A673 (cell line): ENCODE data around the gene ATP5F1C. TPM values are rescaled to one million over a fixed set of nuclear protein-coding genes. Genes with fewer than 3 reads are reported as not detected.

Source experiments
- BruUV-seq: library from RNA; stranded (reverse); fragments of 400-500 nt; replicated peaks from 2 replicates; lab custom pipeline; 2021; lab: Mats Ljungman, UMichigan
- CTCF ChIA-PET: fragments of 300-600 bp; sonication (Branson Sonifier 250); formaldehyde crosslinking; loops from one replicate; lab custom pipeline; 2022; ENCODE audit warnings: antibody characterized with exemption; lab: Charles Lee
- POLR2A ChIA-PET: fragments of 300-600 bp; sonication (Branson Sonifier 250); formaldehyde crosslinking; loops from one replicate; lab custom pipeline; 2022; ENCODE audit warnings: antibody characterized with exemption; ENCODE audit not compliant: low non-redundant PET; lab: Charles Lee
- DNase-seq: peaks from one replicate; pipeline ENCODE4 v3.0.0-alpha.2; 2015; ENCODE audit warnings: low spot score
- H3K27ac ChIP-seq: fragments of 200-600 bp; sonication (generic); 2 replicates; pipeline ENCODE4 v1.5.1; 2016; ENCODE audit warnings: mixed run types, low read depth, mild to moderate bottlenecking, mixed read lengths, antibody characterized with exemption, low read length; ENCODE audit not compliant: poor library complexity, severe bottlenecking
- H3K27me3 ChIP-seq: fragments of 200-600 bp; sonication (generic); replicated peaks from 2 replicates; pipeline ENCODE4 v1.6.1; 2017; ENCODE audit warnings: mixed run types, low read depth, mild to moderate bottlenecking, mixed read lengths, antibody characterized with exemption, low read length; ENCODE audit not compliant: insufficient read depth, poor library complexity
- H3K36me3 ChIP-seq: fragments of 200-600 bp; sonication (generic); 2 replicates; pipeline ENCODE4 v1.6.1; 2016; ENCODE audit warnings: mixed run types, mild to moderate bottlenecking, mixed read lengths, antibody characterized with exemption, low read length; ENCODE audit not compliant: insufficient read depth, poor library complexity, severe bottlenecking
- H3K4me1 ChIP-seq: fragments of 200-600 bp; sonication (generic); 2 replicates; pipeline ENCODE4 v1.6.1; 2017; ENCODE audit warnings: mixed run types, mild to moderate bottlenecking, mixed read lengths, antibody characterized with exemption, low read length; ENCODE audit not compliant: insufficient read depth, poor library complexity, severe bottlenecking
- H3K4me3 ChIP-seq: fragments of 200-600 bp; sonication (generic); 2 replicates; pipeline ENCODE4 v1.5.1; 2016; ENCODE audit warnings: low read depth, mixed run types, mild to moderate bottlenecking, mixed read lengths, low read length; ENCODE audit not compliant: poor library complexity, severe bottlenecking
- H3K9me3 ChIP-seq: fragments of 200-600 bp; sonication (generic); 2 replicates; pipeline ENCODE4 v1.6.1; 2016; ENCODE audit warnings: mixed run types, low read depth, mild to moderate bottlenecking, mixed read lengths, antibody characterized with exemption, low read length; ENCODE audit not compliant: poor library complexity, severe bottlenecking
- CTCF ChIP-seq: fragments of 300-800, 200-600 bp; sonication (generic); conservative IDR thresholded peaks from 2 replicates; pipeline ENCODE4 v1.5.1; 2017; ENCODE audit warnings: low read depth, mild to moderate bottlenecking, antibody characterized with exemption, low read length, moderate library complexity, mixed read lengths
- EZH2 ChIP-seq: fragments of 200-600 bp; sonication (generic); IDR thresholded peaks from 2 replicates; pipeline ENCODE4 v1.6.1; 2017; ENCODE audit warnings: borderline replicate concordance, low read depth, mild to moderate bottlenecking, mixed read lengths, antibody characterized with exemption, low read length; ENCODE audit not compliant: poor library complexity, severe bottlenecking
- intact Hi-C: fragments of 100-400 bp; cut with micrococcal nuclease; formaldehyde crosslinking; loops from one replicate; pipeline ENCODE4 v1.10.0; 2022; ENCODE audit not compliant: unreplicated experiment
- total RNA-seq: library from RNA; stranded (reverse); gene quantifications from 2 replicates; pipeline ENCODE4 v1.2.3, GENCODE V29; 2021

The ATP5F1C gene
- total RNA-seq, 1 experiment from 2014 or later: 401 TPM

- Histone ChIP-seq H3K4me3 (no peak overlapping the region), H3K4me1 (no peaks in the 10 kb centered on the region), H3K27me3 (no peaks in the 10 kb centered on the region), H3K27ac (no peak overlapping the region), H3K9me3 (no peaks in the 10 kb centered on the region), H3K36me3 (peaks cover 49% of the 10 kb centered on the region)
- DNase-seq: no peak
- POLR2A ChIA-PET: no interaction called here
- BruUV-seq: no TSS peak
- CTCF ChIA-PET: no interaction called here
- TF ChIP-seq CTCF: no peak
- no peak for TF ChIP-seq EZH2
- intact Hi-C loops: no loop called here
These were observed 21.7 kb upstream of the ATP5F1C start for GRCh38 chr10:7766241-7766640.

GRCh38 chr10:7767209-7767608 lies 20.8 kb upstream of the ATP5F1C start:
- no peak for TF ChIP-seq EZH2
- no peak for TF ChIP-seq CTCF
- ChIA-PET CTCF (no interaction called here), POLR2A (no interaction called here)
- Histone ChIP-seq H3K9me3 (no peaks in the 10 kb centered on the region), H3K27ac (no peak overlapping the region), H3K36me3 (peaks cover 44% of the 10 kb centered on the region), H3K4me1 (no peaks in the 10 kb centered on the region), H3K4me3 (no peak overlapping the region), H3K27me3 (no peaks in the 10 kb centered on the region)
- no peak for DNase-seq
- intact Hi-C loops: no loop called here
- no TSS peak for BruUV-seq

- no peaks in the 10 kb centered on the region for H3K27me3 ChIP-seq
- intact Hi-C loops: no loop called here
- no peak for TF ChIP-seq EZH2
- no peak for TF ChIP-seq CTCF
- no TSS peak for BruUV-seq
- peaks cover 41% of the 10 kb centered on the region for H3K36me3 ChIP-seq
- H3K27ac ChIP-seq: no peak overlapping the region
- H3K4me1 ChIP-seq: no peaks in the 10 kb centered on the region
- ChIA-PET POLR2A (no interaction called here), CTCF (no interaction called here)
- DNase-seq: no peak
- no peaks in the 10 kb centered on the region for H3K9me3 ChIP-seq
- H3K4me3 ChIP-seq: no peak overlapping the region
These were observed 19.6 kb upstream of the ATP5F1C start for GRCh38 chr10:7768417-7768816.
